ENCODE measurements around the gene GNA12.

GNA12 gene, protein sequence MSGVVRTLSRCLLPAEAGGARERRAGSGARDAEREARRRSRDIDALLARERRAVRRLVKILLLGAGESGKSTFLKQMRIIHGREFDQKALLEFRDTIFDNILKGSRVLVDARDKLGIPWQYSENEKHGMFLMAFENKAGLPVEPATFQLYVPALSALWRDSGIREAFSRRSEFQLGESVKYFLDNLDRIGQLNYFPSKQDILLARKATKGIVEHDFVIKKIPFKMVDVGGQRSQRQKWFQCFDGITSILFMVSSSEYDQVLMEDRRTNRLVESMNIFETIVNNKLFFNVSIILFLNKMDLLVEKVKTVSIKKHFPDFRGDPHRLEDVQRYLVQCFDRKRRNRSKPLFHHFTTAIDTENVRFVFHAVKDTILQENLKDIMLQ

DNA sequence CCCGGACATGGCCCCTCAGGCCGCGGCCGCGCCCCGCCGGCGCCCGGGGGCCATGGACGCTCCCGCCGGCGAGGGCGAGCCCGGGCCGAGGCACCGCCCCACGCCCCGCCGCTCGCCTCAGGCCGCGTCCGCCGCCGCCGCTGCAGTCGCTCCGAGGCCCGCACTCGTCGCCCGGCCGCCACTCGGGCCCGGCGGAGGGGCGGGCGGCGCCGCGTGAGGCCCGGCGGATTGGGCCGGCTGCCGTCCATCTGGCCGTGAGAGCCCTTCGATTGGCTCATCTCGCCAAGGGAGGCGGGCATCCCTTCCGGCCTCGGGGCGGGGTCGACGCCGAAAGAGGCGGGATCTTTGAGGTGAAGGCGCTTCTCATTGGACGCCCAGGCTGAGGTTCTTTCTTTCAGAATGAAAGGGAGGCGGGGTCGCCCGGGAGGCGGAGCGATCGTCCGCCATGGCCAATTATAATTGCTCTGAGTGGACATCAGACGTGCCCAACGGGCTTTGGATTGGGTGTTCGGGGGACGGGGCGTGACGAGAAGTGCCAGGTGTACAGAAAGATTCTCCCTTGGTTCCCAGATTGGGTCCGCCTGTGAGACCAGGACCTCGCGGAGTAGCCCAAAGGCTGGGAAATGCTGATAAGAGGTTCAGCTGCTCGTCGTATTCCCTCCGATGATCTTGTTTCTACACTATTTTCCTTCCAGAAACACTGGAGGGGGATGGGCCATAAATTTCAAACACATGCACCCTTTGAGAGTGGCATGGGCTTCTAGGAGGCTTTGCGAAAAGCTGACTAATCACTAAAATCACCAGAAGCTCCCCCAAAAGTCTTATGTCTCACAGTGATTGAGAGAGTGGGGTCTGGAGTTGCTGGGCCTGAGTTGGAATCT, at the start of gene GNA12:
Gene GNA12 (minus strand): TSS at position 156 of the 881 bp plus-strand sequence. CDS start 147 bp downstream, at position 9.
- DNase-seq (ENCODE audit: low read depth): peak; percentile 97

DNA sequence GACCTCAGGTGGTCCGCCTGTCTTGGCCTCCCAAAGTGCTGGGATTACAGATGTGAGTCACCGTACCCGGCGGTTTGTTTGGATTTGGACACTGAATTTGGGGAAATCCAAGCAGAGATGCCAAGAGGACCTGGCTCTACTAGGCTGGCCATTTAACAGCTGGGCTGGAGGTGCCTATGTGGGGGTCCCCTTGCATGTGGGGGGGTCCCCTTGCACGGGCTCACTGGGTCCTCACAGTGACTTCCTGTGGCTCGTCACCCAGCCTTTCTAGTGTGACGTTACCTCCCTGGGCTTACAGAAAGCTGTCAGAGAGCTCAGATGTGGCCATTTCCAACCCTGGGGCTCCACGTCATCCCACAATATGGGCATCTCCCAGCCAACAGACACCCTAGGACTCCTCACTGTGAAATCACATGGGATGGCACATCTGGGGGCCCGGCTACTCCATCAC, 49.3 kb upstream of the GNA12 start:
- no peak for DNase-seq (ENCODE audit: low read depth)

DNA sequence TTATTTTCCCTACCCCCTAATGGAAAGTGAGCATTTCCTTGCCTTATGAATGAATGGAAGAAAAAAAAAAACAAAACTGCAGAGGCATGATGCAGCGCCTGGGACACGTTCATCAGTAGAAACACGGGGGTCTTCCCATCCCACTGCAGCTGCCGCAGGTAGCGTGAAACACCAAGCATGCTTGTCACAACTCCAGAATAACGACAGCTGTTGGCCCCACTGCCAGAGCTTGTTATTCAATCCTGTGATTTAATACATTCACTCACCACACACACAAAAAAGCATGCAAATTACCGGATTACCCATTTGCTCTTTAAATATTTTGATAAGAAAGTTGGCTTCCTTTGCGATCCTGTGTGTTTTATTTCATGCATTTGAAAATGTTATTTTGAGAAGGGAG, 48.4 kb upstream of the GNA12 start:
- DNase-seq (ENCODE audit: low read depth): no peak

GRCh38 chr7:2887816-2888215, 43.7 kb upstream of the GNA12 start:
- DNase-seq (ENCODE audit: low read depth): no peak

DNA sequence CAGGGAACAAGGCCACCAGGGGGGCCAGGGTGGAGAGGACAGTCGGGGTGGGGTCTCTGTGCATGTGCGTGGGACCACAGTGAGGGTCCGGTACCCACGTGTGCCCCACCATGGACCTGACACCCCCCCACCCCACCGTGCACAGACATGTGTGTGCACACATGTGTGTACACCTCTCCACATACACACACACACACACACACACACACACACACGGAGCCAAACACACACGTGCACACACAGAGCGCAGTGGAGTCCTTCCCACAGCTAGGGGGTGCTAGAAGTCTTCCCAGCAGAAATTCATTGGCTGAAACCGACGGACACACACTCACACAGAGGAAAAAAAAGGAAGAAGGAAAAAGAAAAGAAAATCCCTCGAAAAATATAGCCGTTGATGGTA, 42.8 kb upstream of the GNA12 start:
- no peak for DNase-seq (ENCODE audit: low read depth)

- DNase-seq (ENCODE audit: low read depth): no peak
Measured at GRCh38 chr7:2886391-2886790, 42.3 kb upstream of the GNA12 start.

DNA sequence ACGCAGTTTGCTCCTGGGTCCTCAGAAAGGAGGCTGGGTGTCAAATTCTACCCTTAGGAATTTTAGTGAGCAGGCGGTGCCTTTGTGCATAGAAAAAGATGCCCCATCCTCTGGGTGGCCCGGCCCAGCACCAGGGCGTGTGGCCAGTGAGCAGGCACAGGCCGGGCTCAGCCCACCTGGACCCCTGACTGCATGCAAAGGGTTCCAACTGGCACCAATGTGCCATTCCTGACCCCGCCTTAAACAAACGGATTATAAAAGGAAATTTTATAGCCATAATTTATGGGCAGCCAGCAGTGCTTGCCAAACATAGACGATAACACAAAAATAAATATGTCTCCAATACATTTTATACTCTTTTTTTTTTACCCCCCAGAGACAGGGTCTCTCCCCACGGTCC, 40.1 kb upstream of the GNA12 start:
- no peak for DNase-seq (ENCODE audit: low read depth)

DNA sequence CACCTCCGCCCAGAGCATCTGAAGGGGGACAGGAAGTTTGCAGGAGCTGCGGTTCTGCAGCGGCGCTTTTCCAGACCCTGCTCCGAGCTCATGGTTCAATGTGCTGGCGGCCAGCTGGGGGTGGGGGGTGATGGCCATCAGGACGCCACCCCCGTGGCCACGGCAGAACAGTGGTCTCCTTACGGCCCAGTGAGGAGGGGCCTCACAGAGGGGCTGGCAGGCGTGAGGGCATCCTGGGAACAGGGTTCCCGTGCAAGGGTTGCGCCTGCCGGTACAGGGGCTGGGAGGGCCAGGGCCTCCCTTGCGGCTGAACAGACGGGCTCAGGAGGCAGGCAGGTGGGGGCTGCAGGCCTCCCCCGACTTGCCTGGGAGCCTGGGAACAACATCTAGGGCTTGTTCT, 39.0 kb upstream of the GNA12 start:
- DNase-seq (ENCODE audit: low read depth): no peak

- DNase-seq (ENCODE audit: low read depth): no peak
Measured at GRCh38 chr7:2882111-2882510, 38.0 kb upstream of the GNA12 start.

GRCh38 chr7:2880874-2881533, 36.9 kb upstream of the GNA12 start:
- DNase-seq (ENCODE audit: low read depth): no peak

DNA sequence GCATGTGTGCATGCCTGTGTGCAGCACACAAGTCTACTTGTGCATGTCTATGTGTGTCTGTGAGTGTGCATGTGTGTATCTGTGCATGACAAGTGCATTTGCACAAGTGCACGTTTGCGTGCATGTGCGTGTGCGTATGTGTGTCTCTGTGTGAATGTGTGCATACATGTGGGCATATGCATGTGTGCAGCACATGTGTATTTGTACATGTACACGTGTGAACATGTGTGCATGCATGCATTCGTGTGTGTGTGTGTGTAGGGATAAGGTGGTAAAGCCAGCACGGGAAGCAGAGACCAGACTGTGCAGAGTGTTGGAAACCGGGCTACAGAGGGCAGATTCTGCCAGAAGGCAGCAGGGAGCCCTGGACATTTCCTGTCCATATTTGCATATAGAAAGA, 35.9 kb upstream of the GNA12 start:
- DNase-seq (ENCODE audit: low read depth): no peak

DNA sequence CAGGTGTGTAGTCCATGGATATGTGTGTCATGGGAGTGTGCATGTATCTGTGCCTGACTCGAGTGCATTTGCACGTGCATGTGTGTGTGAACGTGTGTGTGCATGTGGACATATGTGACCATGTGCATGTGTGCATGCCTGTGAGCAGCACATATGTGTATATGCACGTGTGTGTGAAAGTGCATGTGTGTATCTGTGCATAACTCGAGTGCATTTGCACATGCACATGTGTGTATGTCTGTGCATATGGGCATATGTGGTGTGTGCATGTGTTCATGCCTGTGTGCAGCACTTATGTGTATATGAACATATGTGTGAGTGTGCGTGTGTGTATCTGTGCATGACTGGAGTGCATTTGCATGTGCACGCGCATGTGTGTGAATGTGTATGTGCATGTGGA, 35.2 kb upstream of the GNA12 start:
- no peak for DNase-seq (ENCODE audit: low read depth)

DNA sequence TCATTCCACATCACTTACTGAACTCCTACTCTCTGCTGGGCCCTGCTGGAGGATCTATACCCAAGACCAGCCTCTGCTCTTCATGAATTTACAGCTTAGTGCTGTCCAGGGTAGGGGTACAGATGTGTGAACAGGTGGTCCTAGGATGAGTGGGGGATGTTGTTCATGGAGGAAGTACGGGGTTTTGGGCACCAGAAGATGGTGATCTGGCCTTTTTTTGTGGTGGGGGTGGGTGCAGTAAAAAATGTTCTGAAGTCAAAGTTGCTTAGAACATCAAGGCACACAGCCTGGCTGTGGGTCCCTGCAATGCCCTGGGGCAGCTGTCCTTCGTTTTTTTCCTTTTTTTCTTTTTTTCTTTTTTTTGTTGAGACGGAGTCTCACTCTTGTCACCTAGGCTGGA, 34.2 kb upstream of the GNA12 start:
- no peak for DNase-seq (ENCODE audit: low read depth)

DNA sequence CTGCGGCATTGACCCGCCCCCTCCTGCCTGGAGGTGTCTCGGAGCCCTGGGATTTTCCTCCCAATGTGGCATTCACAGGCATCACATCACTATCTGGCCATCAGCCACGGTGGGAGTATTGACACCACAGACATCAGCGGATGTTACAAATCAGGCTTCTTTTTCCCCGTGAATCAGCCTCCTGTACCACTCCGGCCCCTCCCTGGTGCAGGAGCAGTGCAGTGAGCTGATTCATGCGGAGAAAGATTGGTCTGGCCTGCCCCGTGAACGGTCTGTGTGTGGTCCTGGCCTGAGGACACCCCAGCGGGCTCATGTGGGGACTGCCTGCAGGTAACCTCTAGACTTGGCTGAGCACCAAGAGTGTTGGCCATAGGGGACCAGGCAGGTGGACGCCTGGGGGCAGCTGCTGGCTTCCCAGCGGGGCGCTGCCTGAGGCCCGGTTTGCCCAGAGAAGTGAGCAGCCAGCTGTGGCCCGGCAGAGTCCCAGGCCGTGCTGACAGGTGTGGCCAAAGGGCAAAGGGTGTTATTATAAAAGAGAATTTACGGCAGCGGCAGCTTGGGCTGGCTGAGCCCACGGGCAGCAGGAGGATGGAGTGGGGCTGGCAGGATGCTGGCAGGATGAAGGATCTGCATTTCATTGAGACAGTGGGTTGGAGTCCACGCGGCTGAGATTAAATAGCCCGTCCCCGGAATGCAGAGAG, 32.1 kb upstream of the GNA12 start:
- DNase-seq (ENCODE audit: low read depth): no peak

- no peak for DNase-seq (ENCODE audit: low read depth)
Measured at GRCh38 chr7:2873686-2874551, 29.8 kb upstream of the GNA12 start.

DNA sequence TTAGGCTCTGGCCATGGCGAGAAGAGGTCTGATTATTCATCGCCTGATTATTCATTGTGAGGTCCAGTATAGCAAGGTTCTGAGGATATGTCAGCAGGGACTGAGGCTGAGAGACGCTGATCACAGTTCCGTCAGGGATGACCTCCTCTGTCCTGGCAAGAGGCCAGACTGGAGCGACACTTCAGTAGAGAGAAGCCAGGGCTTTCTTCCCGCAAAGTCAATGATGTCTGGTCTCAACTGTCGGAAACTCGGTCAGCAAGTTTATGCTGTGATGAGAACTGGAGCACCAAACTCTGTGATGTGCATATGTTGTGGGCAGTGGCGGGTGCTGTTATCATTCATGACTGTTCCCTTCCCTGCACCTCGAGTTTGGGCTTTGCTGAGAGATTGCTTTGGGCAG, 29.0 kb upstream of the GNA12 start:
- DNase-seq (ENCODE audit: low read depth): no peak

- no peak for DNase-seq (ENCODE audit: low read depth)
Measured at GRCh38 chr7:2872296-2872874, 28.3 kb upstream of the GNA12 start.

- DNase-seq (ENCODE audit: low read depth): no peak
Measured at GRCh38 chr7:2870471-2870931, 26.4 kb upstream of the GNA12 start.

GRCh38 chr7:2869981-2870380, 25.9 kb upstream of the GNA12 start:
- no peak for DNase-seq (ENCODE audit: low read depth)

GRCh38 chr7:2866601-2867000, 22.5 kb upstream of the GNA12 start:
- no peak for DNase-seq (ENCODE audit: low read depth)

All from stimulated activated CD8-positive, alpha-beta memory T cell treated with anti-CD3 and anti-CD28 coated beads, Interleukin-4, amount 100 ng/mL, for 24 hours (primary cell).